IMR-90 (cell line): ENCODE measurements around the gene MYO1F. TPM values are rescaled to one million over a fixed set of nuclear protein-coding genes. Genes with fewer than 3 reads are reported as not detected.

ENCODE experiments used
- ATAC-seq: fragments of 200-7000 bp; cut with Tn5 transposase; 2 replicates; pipeline ENCODE4 v1.9.1; 2020; ENCODE audit warnings: low read depth, mild to moderate bottlenecking, moderate library complexity
- BruUV-seq: library from RNA; stranded (reverse); fragments of 400-500 nt; replicated peaks from 2 replicates; lab custom pipeline; 2021; lab: Mats Ljungman, UMichigan
- CTCF ChIA-PET: fragments of 300-600 bp; formaldehyde crosslinking; extraction: SDS; loops from one replicate; lab custom pipeline; 2021; ENCODE audit warnings: antibody characterized with exemption; lab: Yijun Ruan, JAX
- POLR2A ChIA-PET: fragments of 300-600 bp; sonication (Branson Sonifier 250); formaldehyde crosslinking; loops from one replicate; lab custom pipeline; 2022; ENCODE audit warnings: antibody characterized with exemption; ENCODE audit not compliant: unreplicated experiment; lab: Charles Lee
- DNase-seq: peaks from one replicate; pipeline ENCODE4 v3.0.0; 2013
- H2AFZ ChIP-seq: replicated peaks from 2 replicates; pipeline ENCODE3; 2013; ENCODE audit warnings: low read length, mild to moderate bottlenecking; ENCODE audit not compliant: poor library complexity
- H2AK5ac ChIP-seq: 2 replicates; pipeline ENCODE4 v1.6.1; 2013; ENCODE audit warnings: low read depth, low read length, inconsistent platforms
- H2AK9ac ChIP-seq: replicated peaks from 2 replicates; pipeline ENCODE3; 2013; ENCODE audit warnings: mild to moderate bottlenecking, low read depth, low read length, moderate library complexity; ENCODE audit not compliant: poor library complexity
- H2BK120ac ChIP-seq: 2 replicates; pipeline ENCODE4 v1.6.1; 2013; ENCODE audit warnings: low read depth, low read length, inconsistent platforms
- H2BK15ac ChIP-seq: 3 replicates; pipeline ENCODE4 v1.6.1; 2013; ENCODE audit warnings: low read depth, low read length, inconsistent platforms
- H2BK20ac ChIP-seq: 2 replicates; pipeline ENCODE4 v1.6.1; 2013; ENCODE audit warnings: low read depth, mild to moderate bottlenecking, inconsistent platforms, low read length, moderate library complexity
- H2BK5ac ChIP-seq: 2 replicates; pipeline ENCODE4 v1.6.1; 2013; ENCODE audit warnings: mild to moderate bottlenecking, low read depth, low read length, inconsistent platforms; ENCODE audit not compliant: poor library complexity, severe bottlenecking
- H3K14ac ChIP-seq: replicated peaks from 2 replicates; pipeline ENCODE4 v1.6.1; 2013; ENCODE audit warnings: low read depth, low read length, inconsistent platforms
- H3K18ac ChIP-seq: 2 replicates; pipeline ENCODE4 v1.6.1; 2013; ENCODE audit warnings: low read depth, low read length, control low read depth
- H3K23ac ChIP-seq: 2 replicates; pipeline ENCODE4 v1.6.1; 2013; ENCODE audit warnings: low read depth, low read length, inconsistent platforms
- H3K27ac ChIP-seq: 2 replicates; pipeline ENCODE4 v1.5.1; 2013; ENCODE audit warnings: mild to moderate bottlenecking, control low read depth, low read length; ENCODE audit not compliant: insufficient read depth
- H3K27me3 ChIP-seq: 2 replicates; pipeline ENCODE4 v1.6.1; 2013; ENCODE audit warnings: low read length; ENCODE audit not compliant: control insufficient read depth, insufficient read depth
- H3K36me3 ChIP-seq: 2 replicates; pipeline ENCODE4 v1.6.1; 2013; ENCODE audit warnings: low read length, mixed read lengths; ENCODE audit not compliant: control insufficient read depth, insufficient read depth
- H3K4ac ChIP-seq: 2 replicates; pipeline ENCODE4 v1.6.1; 2013; ENCODE audit warnings: low read depth, low read length, inconsistent platforms
- H3K4me1 ChIP-seq: 2 replicates; pipeline ENCODE4 v1.6.1; 2013; ENCODE audit warnings: low read length, mixed read lengths; ENCODE audit not compliant: control insufficient read depth, insufficient read depth
- H3K4me2 ChIP-seq: 2 replicates; pipeline ENCODE4 v1.6.1; 2013; ENCODE audit warnings: low read depth, mild to moderate bottlenecking, control low read depth, low read length, moderate library complexity
- H3K4me3 ChIP-seq: 2 replicates; pipeline ENCODE4 v1.5.1; 2013; ENCODE audit warnings: low read depth, mild to moderate bottlenecking, control low read depth, low read length, moderate library complexity; ENCODE audit not compliant: insufficient read depth
- H3K56ac ChIP-seq: 2 replicates; pipeline ENCODE4 v1.6.1; 2013; ENCODE audit warnings: low read length, inconsistent platforms; ENCODE audit not compliant: insufficient read depth; ENCODE audit errors: extremely low read depth
- H3K79me1 ChIP-seq, 2 experiments: 2 replicates each; pipeline ENCODE4 v1.6.1; 2013; ENCODE audit warnings: low read length in 2 of 2, inconsistent platforms in 1 of 2, low read depth in 1 of 2
- H3K9ac ChIP-seq: 2 replicates; pipeline ENCODE4 v1.6.1; 2013; ENCODE audit warnings: low read depth, low read length, control low read depth
- H3K9me1 ChIP-seq: 2 replicates; pipeline ENCODE4 v1.6.1; 2013; ENCODE audit warnings: low read length, inconsistent platforms; ENCODE audit not compliant: insufficient read depth
- H3K9me3 ChIP-seq: 2 replicates; pipeline ENCODE4 v1.6.1; 2013; ENCODE audit warnings: low read length; ENCODE audit not compliant: control insufficient read depth, insufficient read depth
- H4K20me1 ChIP-seq: 2 replicates; pipeline ENCODE4 v1.6.1; 2013; ENCODE audit warnings: low read length, inconsistent platforms; ENCODE audit not compliant: insufficient read depth
- H4K5ac ChIP-seq: 2 replicates; pipeline ENCODE4 v1.6.1; 2013; ENCODE audit warnings: mild to moderate bottlenecking, low read depth, low read length, control low read depth
- H4K8ac ChIP-seq, 2 experiments: 2 replicates each; pipeline ENCODE4 v1.6.1; 2013; ENCODE audit warnings: low read depth in 2 of 2, low read length in 2 of 2, control low read depth in 1 of 2, inconsistent platforms in 1 of 2
- H4K91ac ChIP-seq: 2 replicates; pipeline ENCODE4 v1.6.1; 2013; ENCODE audit warnings: low read depth, low read length, inconsistent platforms; ENCODE audit not compliant: insufficient read depth
- BHLHE40 ChIP-seq: fragments of 150-350 bp; IDR thresholded peaks from 2 replicates; pipeline ENCODE4 v1.6.1; 2016; ENCODE audit warnings: mild to moderate bottlenecking, low read depth, low read length
- CEBPB ChIP-seq: IDR thresholded peaks from 2 replicates; pipeline ENCODE4 v1.6.1; 2012; ENCODE audit warnings: low read depth, low read length, improper control_type of control experiment
- CHD1 ChIP-seq: IDR thresholded peaks from 2 replicates; pipeline ENCODE4 v1.6.1; 2012; ENCODE audit warnings: low read depth, low read length, improper control_type of control experiment
- FOS ChIP-seq: fragments of 150-350 bp; IDR thresholded peaks from 2 replicates; pipeline ENCODE4 v1.6.1; 2016; ENCODE audit warnings: low read depth, low read length
- MAFK ChIP-seq: IDR thresholded peaks from 2 replicates; pipeline ENCODE4 v1.6.1; 2012; ENCODE audit warnings: low read depth, low read length, improper control_type of control experiment
- MAZ ChIP-seq: IDR thresholded peaks from 2 replicates; pipeline ENCODE4 v1.6.1; 2012; ENCODE audit warnings: low read depth, mild to moderate bottlenecking, low read length, improper control_type of control experiment, moderate library complexity, borderline replicate concordance
- MXI1 ChIP-seq: IDR thresholded peaks from 2 replicates; pipeline ENCODE4 v1.6.1; 2012; ENCODE audit warnings: low read depth, mild to moderate bottlenecking, low read length, moderate library complexity, borderline replicate concordance
- NFE2L2 ChIP-seq: fragments of 150-350 bp; IDR thresholded peaks from 2 replicates; pipeline ENCODE4 v1.6.1; 2016; ENCODE audit warnings: low read depth, mild to moderate bottlenecking, low read length
- POLR2A ChIP-seq: IDR thresholded peaks from 2 replicates; pipeline ENCODE4 v1.6.1; 2012; ENCODE audit warnings: mild to moderate bottlenecking, low read depth, low read length
- RAD21 ChIP-seq: IDR thresholded peaks from 2 replicates; pipeline ENCODE4 v1.6.1; 2012; ENCODE audit warnings: low read length, improper control_type of control experiment
- RCOR1 ChIP-seq: IDR thresholded peaks from 2 replicates; pipeline ENCODE4 v1.6.1; 2012; ENCODE audit warnings: mild to moderate bottlenecking, low read length, improper control_type of control experiment; ENCODE audit not compliant: insufficient replicate concordance
- RFX5 ChIP-seq: IDR thresholded peaks from 2 replicates; pipeline ENCODE4 v1.8.0; 2012; ENCODE audit warnings: low read depth, mild to moderate bottlenecking, low read length, moderate library complexity
- SMC3 ChIP-seq: fragments of 150-350 bp; IDR thresholded peaks from 2 replicates; pipeline ENCODE4 v1.6.1; 2016; ENCODE audit warnings: low read depth, mild to moderate bottlenecking, antibody characterized with exemption, low read length, moderate library complexity
- WGBS, 2 experiments: methylation state at CpG; one replicate each; pipeline versions ENCODE4 v1.1.5 to v1.1.7; 2013; ENCODE audit warnings: missing lambda C conversion rate in 2 of 2; ENCODE audit not compliant: insufficient read length in 1 of 2; ENCODE audit errors: extremely low coverage in 2 of 2; 5-methylcytosine and 5-hydroxymethylcytosine counted together
- dilution Hi-C: fragments of 300-500 bp; cut with HindIII; formaldehyde crosslinking; loops from one replicate; pipeline ENCODE4 v1.14.3; 2018; ENCODE audit warnings: low sequenced_read_pairs; ENCODE audit not compliant: unreplicated experiment
- in situ Hi-C: fragments of 300-500 bp; cut with MboI; formaldehyde crosslinking; loops from 3 replicates; pipeline ENCODE4 v1.14.3; 2019; ENCODE audit warnings: low sequenced_read_pairs, inconsistent platforms, mixed read lengths
- intact Hi-C: fragments of 100-400 bp; cut with micrococcal nuclease; formaldehyde crosslinking; loops from 2 replicates; pipeline ENCODE4 v1.10.0; 2022
- polyA plus RNA-seq, 3 experiments: library from polyadenylated mRNA; depleted of rRNA; stranded (reverse); fragments of >200 nt; gene quantifications; 2 replicates each; pipeline ENCODE4 v1.2.3, GENCODE V29; 2012; ENCODE audit warnings: low replicate concordance in 1 of 3
- total RNA-seq: library from RNA; depleted of rRNA; stranded (reverse); fragments of >200 nt; gene quantifications from 2 replicates; pipeline ENCODE4 v1.2.3, GENCODE V29; 2012
- TF ChIP-seq, protein P1 (sequence below): fragments of 150-350 bp; IDR thresholded peaks from 2 replicates; pipeline ENCODE4 v1.6.1; 2017; ENCODE audit warnings: mild to moderate bottlenecking, antibody characterized with exemption, low read length, low read depth
- TF ChIP-seq, protein P2 (sequence below): fragments of 150-350 bp; IDR thresholded peaks from 2 replicates; pipeline ENCODE4 v1.6.1; 2016; ENCODE audit warnings: low read depth, mild to moderate bottlenecking, low read length, moderate library complexity, borderline replicate concordance
- TF ChIP-seq, protein P3 (sequence below): conservative IDR thresholded peaks from 2 replicates; pipeline ENCODE4 v1.5.1; 2012; ENCODE audit warnings: mild to moderate bottlenecking, low read depth, low read length, improper control_type of control experiment

MYO1F gene
- total and polyA plus RNA-seq, 2 of the 4 experiments (the other 2 are of a cell fraction), result 0.14 to 0.18 TPM

DNA sequence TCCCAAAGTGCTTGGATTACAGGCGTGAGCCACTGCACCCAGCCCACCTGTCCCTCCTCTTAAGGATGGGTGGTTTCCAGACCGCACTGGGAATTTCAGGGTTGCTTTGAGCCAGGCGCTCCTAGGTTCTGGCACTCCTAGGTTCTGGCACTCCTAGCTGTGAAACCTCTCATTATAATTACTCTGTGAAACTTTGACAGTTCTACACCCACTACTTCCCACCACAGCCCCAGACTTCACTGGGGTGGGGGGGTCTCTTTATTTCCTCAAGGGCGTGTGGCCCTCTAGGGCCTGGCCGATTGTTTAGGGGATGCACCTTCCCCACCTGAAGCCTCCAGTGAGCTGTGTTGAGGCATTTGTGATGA is 35.5 kb upstream of the MYO1F start:
- no peak overlapping the region for H2BK5ac ChIP-seq
- H2AK5ac ChIP-seq, result no peak overlapping the region
- DNase-seq, result no peak
- TF ChIP-seq BHLHE40, result no peak
- TF ChIP-seq MXI1, result no peak
- TF ChIP-seq, protein P1, sequence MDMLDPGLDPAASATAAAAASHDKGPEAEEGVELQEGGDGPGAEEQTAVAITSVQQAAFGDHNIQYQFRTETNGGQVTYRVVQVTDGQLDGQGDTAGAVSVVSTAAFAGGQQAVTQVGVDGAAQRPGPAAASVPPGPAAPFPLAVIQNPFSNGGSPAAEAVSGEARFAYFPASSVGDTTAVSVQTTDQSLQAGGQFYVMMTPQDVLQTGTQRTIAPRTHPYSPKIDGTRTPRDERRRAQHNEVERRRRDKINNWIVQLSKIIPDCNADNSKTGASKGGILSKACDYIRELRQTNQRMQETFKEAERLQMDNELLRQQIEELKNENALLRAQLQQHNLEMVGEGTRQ, result no peak
- TF ChIP-seq NFE2L2, result no peak
- TF ChIP-seq, protein P2, sequence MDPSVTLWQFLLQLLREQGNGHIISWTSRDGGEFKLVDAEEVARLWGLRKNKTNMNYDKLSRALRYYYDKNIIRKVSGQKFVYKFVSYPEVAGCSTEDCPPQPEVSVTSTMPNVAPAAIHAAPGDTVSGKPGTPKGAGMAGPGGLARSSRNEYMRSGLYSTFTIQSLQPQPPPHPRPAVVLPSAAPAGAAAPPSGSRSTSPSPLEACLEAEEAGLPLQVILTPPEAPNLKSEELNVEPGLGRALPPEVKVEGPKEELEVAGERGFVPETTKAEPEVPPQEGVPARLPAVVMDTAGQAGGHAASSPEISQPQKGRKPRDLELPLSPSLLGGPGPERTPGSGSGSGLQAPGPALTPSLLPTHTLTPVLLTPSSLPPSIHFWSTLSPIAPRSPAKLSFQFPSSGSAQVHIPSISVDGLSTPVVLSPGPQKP, result no peak
- no peak for TF ChIP-seq CEBPB
- no peak for TF ChIP-seq RFX5
- no peak for TF ChIP-seq MAFK
- TF ChIP-seq MAZ, result no peak
- TF ChIP-seq, protein P3, sequence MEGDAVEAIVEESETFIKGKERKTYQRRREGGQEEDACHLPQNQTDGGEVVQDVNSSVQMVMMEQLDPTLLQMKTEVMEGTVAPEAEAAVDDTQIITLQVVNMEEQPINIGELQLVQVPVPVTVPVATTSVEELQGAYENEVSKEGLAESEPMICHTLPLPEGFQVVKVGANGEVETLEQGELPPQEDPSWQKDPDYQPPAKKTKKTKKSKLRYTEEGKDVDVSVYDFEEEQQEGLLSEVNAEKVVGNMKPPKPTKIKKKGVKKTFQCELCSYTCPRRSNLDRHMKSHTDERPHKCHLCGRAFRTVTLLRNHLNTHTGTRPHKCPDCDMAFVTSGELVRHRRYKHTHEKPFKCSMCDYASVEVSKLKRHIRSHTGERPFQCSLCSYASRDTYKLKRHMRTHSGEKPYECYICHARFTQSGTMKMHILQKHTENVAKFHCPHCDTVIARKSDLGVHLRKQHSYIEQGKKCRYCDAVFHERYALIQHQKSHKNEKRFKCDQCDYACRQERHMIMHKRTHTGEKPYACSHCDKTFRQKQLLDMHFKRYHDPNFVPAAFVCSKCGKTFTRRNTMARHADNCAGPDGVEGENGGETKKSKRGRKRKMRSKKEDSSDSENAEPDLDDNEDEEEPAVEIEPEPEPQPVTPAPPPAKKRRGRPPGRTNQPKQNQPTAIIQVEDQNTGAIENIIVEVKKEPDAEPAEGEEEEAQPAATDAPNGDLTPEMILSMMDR, result no peak
- no peak for TF ChIP-seq SMC3
- TF ChIP-seq CHD1, result no peak
- no peak for TF ChIP-seq POLR2A
- no peak for TF ChIP-seq RAD21
- no peak for TF ChIP-seq FOS
- TF ChIP-seq RCOR1, result no peak
- H2AFZ ChIP-seq, result no peak overlapping the region
- H4K5ac ChIP-seq, result no peak overlapping the region
- H3K27me3 ChIP-seq, result no peaks in the 10 kb centered on the region
- H4K8ac ChIP-seq, result no peak overlapping the region
- H3K4me3 ChIP-seq, result no peak overlapping the region
- no peak overlapping the region for H2BK20ac ChIP-seq
- no peak overlapping the region for H3K27ac ChIP-seq
- H3K23ac ChIP-seq, result no peak overlapping the region
- H3K14ac ChIP-seq, result no peak overlapping the region
- POLR2A ChIA-PET, result no interaction called here
- no peaks in the 10 kb centered on the region for H3K36me3 ChIP-seq
- no TSS peak for BruUV-seq
- H4K20me1 ChIP-seq, result 0 out of 2 replicates have a peak, but pooled peaks cover 5% of the 10 kb centered on the region
- H2BK120ac ChIP-seq, result no peak overlapping the region
- in situ Hi-C loops (no loop called here), intact Hi-C loops (no loop called here), dilution Hi-C loops (no loop called here)
- no peak overlapping the region for H4K91ac ChIP-seq
- H3K9ac ChIP-seq, result no peak overlapping the region
- 43% methylated on average over 1 of the region's 5 CpGs; no CpG with 5 or more reads in 1 of the 2 experiments for WGBS, 2 experiments
- H3K18ac ChIP-seq, result no peak overlapping the region
- no peak overlapping the region for H2AK9ac ChIP-seq
- ATAC-seq, result no peak
- peaks cover 5 to 20% of the 10 kb centered on the region in 2 experiments for H3K79me1 ChIP-seq
- no peak overlapping the region for H3K4ac ChIP-seq
- H3K9me3 ChIP-seq, result no peaks in the 10 kb centered on the region
- no peak overlapping the region for H3K4me2 ChIP-seq
- peaks cover 6% of the 10 kb centered on the region for H3K4me1 ChIP-seq
- H2BK15ac ChIP-seq, result no peak overlapping the region
- CTCF ChIA-PET, result no interaction called here
- peaks cover 3% of the 10 kb centered on the region for H3K9me1 ChIP-seq
- H3K56ac ChIP-seq, result no peak overlapping the region
